ENCODE data around the gene LAMP1. TPM values are rescaled to one million over a fixed set of nuclear protein-coding genes. Genes with fewer than 3 reads are reported as not detected.
A peak's percentile ranks its signal among the peaks of the same experiment; 100 is the strongest.
"Not testable (repeated sequence)": the region's sequence is repeated elsewhere in the genome, so short reads cannot be mapped to it uniquely, and the experiment has no call there.

LAMP1 gene
- total and polyA plus RNA-seq, 4 experiments from 2014 or later, result 20.5 to 126 (median 76.9) TPM

DNA sequence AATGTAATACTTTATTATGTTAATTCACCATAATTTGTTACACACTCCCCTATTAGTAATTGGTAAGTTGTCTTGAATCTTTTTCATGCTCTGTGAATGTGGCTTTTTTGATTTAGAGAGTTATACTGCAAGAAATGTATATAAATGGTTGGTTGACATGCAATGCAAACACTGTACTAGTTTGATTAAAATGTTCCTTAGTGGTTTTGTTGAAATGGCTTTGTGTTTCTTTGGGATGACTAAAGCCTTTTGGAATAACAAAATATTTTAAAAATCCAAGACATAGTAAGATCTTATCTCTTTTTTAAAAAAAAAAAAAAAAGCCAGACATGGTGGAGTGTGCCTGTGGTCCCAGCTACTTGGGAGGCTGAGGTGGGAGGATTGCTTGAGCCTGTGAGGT, 10.5 kb downstream of the LAMP1 start:
- CTCF ChIA-PET (ENCODE audit: partially characterized antibody), result interaction anchor here (1.2 kb wide), 1 partner anchor 10 kb away, joined by 3 read pairs; no protein-coding TSS in a partner anchor
- no peak overlapping the region for H3K27ac ChIP-seq (ENCODE audit: low read depth, low read length)
- intact Hi-C loops (cut with micrococcal nuclease), result no loop called here
- H3K4me3 Mint-ChIP-seq, result no peak overlapping the region
- no peak overlapping the region for H3K4me3 ChIP-seq (ENCODE audit: low read length in 2 of 2)
- H3K27me3 Mint-ChIP-seq, result no peaks in the 10 kb centered on the region
- POLR2A ChIA-PET (ENCODE audit: partially characterized antibody), result interaction anchor here (1.6 kb wide), 1 partner anchor 10 kb away, joined by 5 read pairs; the partner anchor contains the start of gene LAMP1
- H3K4me1 ChIP-seq (ENCODE audit: insufficient read depth, low read length), result peaks cover 4% of the 10 kb centered on the region
- H3K27ac Mint-ChIP-seq, result no peak overlapping the region
- H3K36me3 Mint-ChIP-seq, result peaks cover 18 to 45% of the 10 kb centered on the region in 2 donors
- H3K9me3 Mint-ChIP-seq, result no peaks in the 10 kb centered on the region
- H3K27me3 ChIP-seq (ENCODE audit: insufficient read depth, low read length), result no peaks in the 10 kb centered on the region
- peaks cover 20% of the 10 kb centered on the region for H3K36me3 ChIP-seq (ENCODE audit: insufficient read depth, low read length)
- H3K4me1 Mint-ChIP-seq, result peaks cover 18 to 37% (median 27%) of the 10 kb centered on the region in 4 donors
- H3K9me3 ChIP-seq (ENCODE audit: control insufficient read depth in 1 of 2, low read length in 2 of 2), result no peaks in the 10 kb centered on the region
- no peak for DNase-seq

- ChIA-PET CTCF (ENCODE audit: partially characterized antibody) (no interaction called here), POLR2A (ENCODE audit: partially characterized antibody) (no interaction called here)
- no peak for DNase-seq
- Histone ChIP-seq H3K27me3 (ENCODE audit: insufficient read depth, low read length) (no peaks in the 10 kb centered on the region), H3K27ac (ENCODE audit: low read depth, low read length) (no peak overlapping the region), H3K4me3 (ENCODE audit: low read length in 2 of 2) (no peak overlapping the region), H3K36me3 (ENCODE audit: insufficient read depth, low read length) (peaks cover 23% of the 10 kb centered on the region), H3K4me1 (ENCODE audit: insufficient read depth, low read length) (no peaks in the 10 kb centered on the region), H3K9me3 (ENCODE audit: control insufficient read depth in 1 of 2, low read length in 2 of 2) (no peaks in the 10 kb centered on the region)
- H3K4me3 Mint-ChIP-seq, result no peak overlapping the region
- intact Hi-C loops (cut with micrococcal nuclease), result no loop called here
- no peaks in the 10 kb centered on the region for H3K27me3 Mint-ChIP-seq
- H3K36me3 Mint-ChIP-seq, result peaks cover 15 to 45% of the 10 kb centered on the region in 2 donors
- H3K9me3 Mint-ChIP-seq, result no peaks in the 10 kb centered on the region
- peaks cover 11 to 27% (median 17%) of the 10 kb centered on the region in 4 donors for H3K4me1 Mint-ChIP-seq
- no peak overlapping the region for H3K27ac Mint-ChIP-seq
Observed at GRCh38 chr13:113309473-113309872, 12.4 kb downstream of the LAMP1 start.

GRCh38 chr13:113314112-113314511, 17.1 kb downstream of the LAMP1 start:
- H3K9me3 Mint-ChIP-seq; H3K27ac ChIP-seq (ENCODE audit: low read depth, low read length); CTCF ChIA-PET (ENCODE audit: partially characterized antibody); H3K4me3 ChIP-seq (ENCODE audit: low read length in 2 of 2); H3K27me3 ChIP-seq (ENCODE audit: insufficient read depth, low read length); H3K4me3 Mint-ChIP-seq; intact Hi-C loops (cut with micrococcal nuclease); DNase-seq; H3K9me3 ChIP-seq (ENCODE audit: control insufficient read depth in 1 of 2, low read length in 2 of 2); H3K4me1 ChIP-seq (ENCODE audit: insufficient read depth, low read length); H3K4me1 Mint-ChIP-seq; POLR2A ChIA-PET (ENCODE audit: partially characterized antibody); H3K27ac Mint-ChIP-seq; H3K27me3 Mint-ChIP-seq: not testable (repeated sequence)
- peaks cover 35% of the 10 kb centered on the region for H3K36me3 ChIP-seq (ENCODE audit: insufficient read depth, low read length)
- H3K36me3 Mint-ChIP-seq, result peaks cover 20 to 55% of the 10 kb centered on the region in 2 donors

- H3K4me1 ChIP-seq (ENCODE audit: insufficient read depth, low read length); H3K4me3 ChIP-seq (ENCODE audit: low read length in 2 of 2); H3K4me1 Mint-ChIP-seq; intact Hi-C loops (cut with micrococcal nuclease); POLR2A ChIA-PET (ENCODE audit: partially characterized antibody); CTCF ChIA-PET (ENCODE audit: partially characterized antibody); H3K4me3 Mint-ChIP-seq; DNase-seq; H3K27me3 ChIP-seq (ENCODE audit: insufficient read depth, low read length); H3K9me3 ChIP-seq (ENCODE audit: control insufficient read depth in 1 of 2, low read length in 2 of 2); H3K27me3 Mint-ChIP-seq; H3K9me3 Mint-ChIP-seq; H3K27ac ChIP-seq (ENCODE audit: low read depth, low read length): not testable (repeated sequence)
- peaks cover 23 to 56% of the 10 kb centered on the region in 2 donors for H3K36me3 Mint-ChIP-seq
- H3K36me3 ChIP-seq (ENCODE audit: insufficient read depth, low read length), result peaks cover 44% of the 10 kb centered on the region
- H3K27ac Mint-ChIP-seq, result peak overlapping the region in 2 of 7 donors; percentile 30 to 62
Observed at GRCh38 chr13:113314895-113315470, 17.9 kb downstream of the LAMP1 start.

- Histone ChIP-seq H3K27me3 (ENCODE audit: insufficient read depth, low read length) (no peaks in the 10 kb centered on the region), H3K4me3 (ENCODE audit: low read length in 2 of 2) (no peak overlapping the region), H3K36me3 (ENCODE audit: insufficient read depth, low read length) (peaks cover 49% of the 10 kb centered on the region), H3K27ac (ENCODE audit: low read depth, low read length) (no peak overlapping the region), H3K4me1 (ENCODE audit: insufficient read depth, low read length) (no peaks in the 10 kb centered on the region), H3K9me3 (ENCODE audit: control insufficient read depth in 1 of 2, low read length in 2 of 2) (no peaks in the 10 kb centered on the region)
- intact Hi-C loops (cut with micrococcal nuclease), result no loop called here
- Mint-ChIP-seq H3K4me1 (peaks cover 0 to 7% (median 2%) of the 10 kb centered on the region in 4 donors), H3K36me3 (peaks cover 25 to 62% of the 10 kb centered on the region in 2 donors), H3K4me3 (no peak overlapping the region), H3K9me3 (no peaks in the 10 kb centered on the region), H3K27me3 (no peaks in the 10 kb centered on the region), H3K27ac (no peak overlapping the region)
- ChIA-PET POLR2A (ENCODE audit: partially characterized antibody) (no interaction called here), CTCF (ENCODE audit: partially characterized antibody) (no interaction called here)
- DNase-seq, result no peak
Observed at GRCh38 chr13:113315992-113316391, 19.0 kb downstream of the LAMP1 start.

- ChIA-PET POLR2A (ENCODE audit: partially characterized antibody) (no interaction called here), CTCF (ENCODE audit: partially characterized antibody) (no interaction called here)
- no peaks in the 10 kb centered on the region for H3K9me3 Mint-ChIP-seq
- no peaks in the 10 kb centered on the region for H3K27me3 ChIP-seq (ENCODE audit: insufficient read depth, low read length)
- peaks cover 49% of the 10 kb centered on the region for H3K36me3 ChIP-seq (ENCODE audit: insufficient read depth, low read length)
- H3K4me3 ChIP-seq (ENCODE audit: low read length in 2 of 2), result no peak overlapping the region
- H3K4me1 Mint-ChIP-seq, result peaks cover 0 to 7% (median 1%) of the 10 kb centered on the region in 4 donors
- peak overlapping the region in 2 of 7 donors; percentile 15 to 42 for H3K27ac Mint-ChIP-seq
- H3K27me3 Mint-ChIP-seq, result no peaks in the 10 kb centered on the region
- DNase-seq, result no peak
- no peaks in the 10 kb centered on the region for H3K4me1 ChIP-seq (ENCODE audit: insufficient read depth, low read length)
- H3K27ac ChIP-seq (ENCODE audit: low read depth, low read length), result no peak overlapping the region
- H3K36me3 Mint-ChIP-seq, result peaks cover 28 to 61% of the 10 kb centered on the region in 2 donors
- no peak overlapping the region for H3K4me3 Mint-ChIP-seq
- no peaks in the 10 kb centered on the region for H3K9me3 ChIP-seq (ENCODE audit: control insufficient read depth in 1 of 2, low read length in 2 of 2)
- intact Hi-C loops (cut with micrococcal nuclease), result no loop called here
Observed at GRCh38 chr13:113317031-113317430, 20.0 kb downstream of the LAMP1 start.

- no peak for DNase-seq
- Mint-ChIP-seq H3K27me3 (no peaks in the 10 kb centered on the region), H3K36me3 (peaks cover 46 to 66% of the 10 kb centered on the region in 2 donors), H3K4me3 (no peak overlapping the region), H3K27ac (peak overlapping the region in 1 of 7 donors; percentile 12), H3K4me1 (peaks cover 0 to 4% (median 1%) of the 10 kb centered on the region in 4 donors), H3K9me3 (no peaks in the 10 kb centered on the region)
- POLR2A ChIA-PET (ENCODE audit: partially characterized antibody), result no interaction called here
- Histone ChIP-seq H3K4me1 (ENCODE audit: insufficient read depth, low read length) (no peaks in the 10 kb centered on the region), H3K4me3 (ENCODE audit: low read length in 2 of 2) (no peak overlapping the region), H3K27me3 (ENCODE audit: insufficient read depth, low read length) (no peaks in the 10 kb centered on the region), H3K36me3 (ENCODE audit: insufficient read depth, low read length) (peaks cover 54% of the 10 kb centered on the region), H3K27ac (ENCODE audit: low read depth, low read length) (no peak overlapping the region), H3K9me3 (ENCODE audit: control insufficient read depth in 1 of 2, low read length in 2 of 2) (no peaks in the 10 kb centered on the region)
- CTCF ChIA-PET (ENCODE audit: partially characterized antibody), result no interaction called here
- intact Hi-C loops (cut with micrococcal nuclease), result no loop called here
Observed at GRCh38 chr13:113318956-113319355, 21.9 kb downstream of the LAMP1 start.

Data from CD4-positive, alpha-beta memory T cell (primary cell).